HEK293T (cell line): ENCODE data around the gene MMP25.

Source experiments
- BHLHE40 ChIP-seq: fragments of 450-650 bp; IDR thresholded peaks from 2 replicates; pipeline ENCODE4 v1.6.1; 2016; ENCODE audit warnings: mild to moderate bottlenecking, moderate library complexity, borderline replicate concordance
- CTBP1 ChIP-seq: fragments of 450-650 bp; IDR thresholded peaks from 2 replicates; pipeline ENCODE4 v1.6.1; 2016; ENCODE audit warnings: borderline replicate concordance
- L3MBTL2 ChIP-seq: fragments of 450-650 bp; conservative IDR thresholded peaks from 2 replicates; pipeline ENCODE4 v1.6.1; 2016; ENCODE audit warnings: mild to moderate bottlenecking
- SP1 ChIP-seq: fragments of 450-650 bp; IDR thresholded peaks from 2 replicates; pipeline ENCODE4 v1.6.1; 2017
- SUZ12 ChIP-seq: fragments of 450-650 bp; IDR thresholded peaks from 2 replicates; pipeline ENCODE4 v1.6.1; 2016; ENCODE audit warnings: mild to moderate bottlenecking

DNA sequence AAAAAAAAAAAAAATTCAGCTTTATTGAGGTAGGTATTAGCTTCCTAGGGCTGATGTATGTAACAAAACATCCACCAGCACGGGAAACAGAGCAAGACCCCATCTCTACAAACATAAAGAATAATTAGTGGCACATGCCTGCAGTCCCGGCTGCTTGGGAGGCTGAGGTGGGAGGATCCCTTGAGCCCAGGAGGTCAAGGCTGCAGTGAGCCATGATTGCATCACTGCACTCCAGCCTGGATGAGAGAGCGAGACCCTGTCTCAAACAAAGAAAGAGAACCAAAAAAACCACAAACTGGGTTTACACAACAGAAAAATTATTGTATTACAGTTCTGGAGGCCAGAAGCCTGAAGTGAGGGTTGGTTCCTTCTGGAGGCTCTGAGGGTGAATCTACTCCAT, 4.0 kb upstream of the MMP25 start:
- TF ChIP-seq CTBP1 (no peak), BHLHE40 (no peak), SP1 (no peak), SUZ12 (no peak), L3MBTL2 (no peak)
